AG04449 (cell line): ENCODE measurements around the gene MOSPD2.

Experiments
- CTCF ChIA-PET: fragments of 350-600 bp; formaldehyde crosslinking; extraction: SDS; loops from one replicate; lab custom pipeline; 2021; ENCODE audit warnings: antibody characterized with exemption; lab: Yijun Ruan, JAX
- POLR2A ChIA-PET: fragments of 400-600, 350-600 bp; formaldehyde crosslinking; extraction: SDS; loops from one replicate; lab custom pipeline; 2020; ENCODE audit warnings: antibody characterized with exemption, inconsistent platforms; lab: Yijun Ruan, JAX
- DNase-seq: peaks from one replicate; pipeline ENCODE4 v3.0.0-alpha.2; 2010; ENCODE audit warnings: low read depth, low spot score
- H3K4me3 ChIP-seq: 2 replicates; pipeline ENCODE4 v1.5.1; 2011; ENCODE audit warnings: low read depth, mild to moderate bottlenecking, control low read depth, low read length
- CTCF ChIP-seq: IDR thresholded peaks from one replicate; pipeline ENCODE4 v1.5.1; 2011; ENCODE audit warnings: mild to moderate bottlenecking, moderate library complexity, low read length, control low read depth, inconsistent platforms; ENCODE audit not compliant: insufficient read depth; ENCODE audit errors: missing control alignments

Gene MOSPD2

DNA sequence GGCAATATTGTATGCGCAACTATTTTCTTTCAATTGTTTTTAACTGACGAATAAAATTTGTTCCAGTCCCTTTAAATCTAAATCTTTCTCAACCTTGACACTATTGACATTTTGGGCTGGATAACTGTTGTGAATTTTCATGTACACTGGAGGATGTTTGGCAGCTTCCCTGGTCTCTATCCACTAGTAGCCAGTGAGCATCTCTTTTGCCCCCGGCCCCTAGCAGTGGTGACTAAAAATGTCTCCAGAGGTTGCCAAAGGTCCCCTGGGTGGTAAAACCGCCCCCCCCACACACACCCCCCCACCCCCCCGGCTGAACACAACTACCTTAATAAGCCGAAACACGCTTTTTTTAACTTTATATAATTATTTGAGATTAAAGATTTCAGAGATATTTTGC, 866 bp upstream of the MOSPD2 start:
- DNase-seq: no peak
- POLR2A ChIA-PET: interaction anchor here (0.6 kb wide), 1 partner anchor 8 kb away, joined by 3 read pairs; no protein-coding TSS in a partner anchor
- H3K4me3 ChIP-seq: peak overlapping the region; percentile 72
- CTCF ChIA-PET: no interaction called here
- TF ChIP-seq CTCF: no peak

DNA sequence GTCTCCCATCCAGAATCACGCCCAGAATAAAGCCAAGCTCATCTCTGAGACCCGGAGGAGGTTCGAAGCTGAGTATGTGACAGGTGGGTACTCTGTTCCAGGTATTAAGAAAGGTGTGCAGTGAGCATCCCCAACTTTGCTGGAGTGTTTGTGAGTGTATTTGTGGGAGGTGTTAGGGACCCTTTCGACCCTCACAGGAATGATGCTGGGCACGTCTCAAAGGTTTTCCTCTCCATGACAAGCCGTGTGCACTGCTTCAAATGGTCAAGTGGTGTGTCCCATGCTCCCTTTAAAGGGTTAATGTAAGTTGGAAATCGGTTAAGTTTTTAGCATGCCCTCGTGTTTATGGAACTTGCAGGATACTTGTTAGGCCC, 442 bp downstream of the MOSPD2 start:
- POLR2A ChIA-PET: no interaction called here
- CTCF ChIA-PET: interaction anchor here (1.4 kb wide), 1 partner anchor 91 kb away, joined by 3 read pairs; no protein-coding TSS in a partner anchor
- DNase-seq: no peak
- H3K4me3 ChIP-seq: peak overlapping the region; percentile 69
- no peak for TF ChIP-seq CTCF

DNA sequence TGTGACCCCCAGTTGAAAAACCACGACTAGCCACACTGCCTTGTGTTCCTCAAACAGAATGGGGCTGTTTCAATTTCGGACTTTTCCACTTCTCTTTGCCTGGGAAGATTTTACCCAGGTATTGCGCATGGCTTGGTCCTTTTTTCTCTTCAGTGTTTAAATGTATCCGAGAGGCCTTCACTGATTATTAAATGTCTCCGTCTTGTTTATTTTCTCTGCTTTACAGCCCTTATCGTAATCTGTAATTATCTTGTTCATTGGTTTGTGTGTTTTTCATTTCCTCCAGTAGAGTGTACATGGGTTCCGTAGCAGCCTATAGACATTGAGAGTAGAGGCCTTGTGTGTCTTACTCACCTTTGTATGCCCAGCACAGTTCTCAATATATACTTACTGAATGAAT, 2.4 kb downstream of the MOSPD2 start:
- no peak overlapping the region for H3K4me3 ChIP-seq
- ChIA-PET POLR2A (no interaction called here), CTCF (no interaction called here)
- TF ChIP-seq CTCF: no peak
- no peak for DNase-seq

DNA sequence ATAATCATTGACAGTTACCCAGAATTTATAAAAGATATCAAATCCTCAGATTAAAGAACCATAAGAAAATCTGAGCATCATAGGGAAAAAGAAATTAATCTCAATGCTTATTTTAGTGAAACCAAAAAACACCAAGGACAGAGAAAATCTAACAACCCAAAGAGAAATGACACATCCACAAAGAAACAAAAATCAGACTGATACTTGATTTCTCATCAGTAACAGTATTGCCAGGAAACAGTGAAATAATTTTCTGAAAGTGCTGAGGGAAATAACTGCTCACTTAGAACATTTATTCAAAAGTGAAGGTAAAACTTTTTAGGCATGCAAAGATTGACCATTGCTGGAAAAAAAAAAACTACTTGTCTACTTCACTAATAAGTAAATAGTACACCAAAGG, 10.6 kb downstream of the MOSPD2 start:
- no peak for DNase-seq
- CTCF ChIA-PET: no interaction called here
- H3K4me3 ChIP-seq: no peak overlapping the region
- POLR2A ChIA-PET: no interaction called here
- TF ChIP-seq CTCF: no peak

DNA sequence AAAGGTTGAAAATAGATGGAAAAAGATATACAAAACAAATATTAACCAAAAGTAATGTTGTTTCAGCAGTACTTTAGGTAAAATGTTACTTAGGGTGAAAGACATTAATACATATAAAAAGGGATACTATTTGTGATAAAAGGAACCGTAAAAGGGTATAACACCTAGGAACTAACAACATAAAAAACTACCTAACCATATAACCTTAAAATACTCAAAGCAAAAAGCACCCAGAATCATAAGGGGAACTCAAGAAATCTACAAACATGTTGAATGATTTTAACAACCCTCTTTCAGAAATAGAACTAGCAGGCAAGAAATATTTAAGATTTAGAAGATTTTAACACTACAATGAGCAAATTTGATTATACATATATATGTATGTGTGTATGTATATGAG, 11.5 kb downstream of the MOSPD2 start:
- CTCF ChIA-PET: no interaction called here
- DNase-seq: no peak
- no peak overlapping the region for H3K4me3 ChIP-seq
- POLR2A ChIA-PET: no interaction called here
- TF ChIP-seq CTCF: no peak

DNA sequence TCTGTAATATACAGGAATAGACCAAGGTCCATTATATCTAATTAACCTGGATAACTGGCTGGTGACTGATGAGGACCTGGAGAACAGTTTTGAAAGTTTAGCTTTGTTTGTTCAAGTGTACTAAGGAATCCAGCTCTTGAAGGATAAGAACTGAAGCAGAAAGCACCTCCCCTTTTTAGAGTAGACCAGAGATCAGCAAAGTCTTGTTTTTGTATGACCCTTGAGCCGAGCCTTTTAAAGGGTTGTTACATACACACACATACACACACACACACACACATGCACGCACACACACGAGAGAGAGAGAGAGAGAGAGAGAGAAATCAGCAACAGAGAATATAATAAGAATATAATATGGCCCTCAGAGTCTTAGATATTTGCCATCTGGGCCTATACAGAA, 13.0 kb downstream of the MOSPD2 start:
- ChIA-PET POLR2A (no interaction called here), CTCF (no interaction called here)
- DNase-seq: no peak
- H3K4me3 ChIP-seq: no peak overlapping the region
- no peak for TF ChIP-seq CTCF
